ENCODE data around the gene POLR2J.

GRCh38 chr7:102472126-102473041 is 6.3 kb downstream of the POLR2J start:
- TF ChIP-seq CTCF (IDR thresholded peaks at IDR 0.05; ENCODE audit: low read depth, low read length) (no peak), EZH2phosphoT487 (IDR thresholded peaks at IDR 0.05; ENCODE audit: low read depth) (no peak)
